H1 (cell line): ENCODE results near the gene DPYD.

Source experiments
- CTCF ChIP-seq, 3 experiments: IDR thresholded peaks; 1 replicate in 2 of 3; 2 replicates in 1 of 3; pipeline versions ENCODE4 v1.5.1 to v1.6.1; 2011; ENCODE audit warnings: low read length in 3 of 3, mild to moderate bottlenecking in 3 of 3, inconsistent platforms in 2 of 3, low read depth in 1 of 3, moderate library complexity in 1 of 3; ENCODE audit not compliant: insufficient read depth in 1 of 3; ENCODE audit errors: control extremely low read depth in 1 of 3
- GABPA ChIP-seq: IDR thresholded peaks from 2 replicates; pipeline ENCODE4 v1.6.1; 2011; ENCODE audit warnings: mild to moderate bottlenecking, low read length, moderate library complexity, borderline replicate concordance; ENCODE audit not compliant: insufficient read depth
- JUND ChIP-seq: IDR thresholded peaks from 2 replicates; pipeline ENCODE4 v1.6.1; 2011; ENCODE audit warnings: mild to moderate bottlenecking, improper control_type of control experiment, low read length
- POLR2A ChIP-seq, 2 experiments: IDR thresholded peaks; 1 replicate in 1 of 2; 2 replicates in 1 of 2; pipeline ENCODE4 v1.6.1; 2011; ENCODE audit warnings: low read depth in 2 of 2, low read length in 2 of 2, mild to moderate bottlenecking in 2 of 2; ENCODE audit errors: control extremely low read depth in 1 of 2
- POLR2AphosphoS5 ChIP-seq: IDR thresholded peaks from 2 replicates; pipeline ENCODE4 v1.6.1; 2011; ENCODE audit warnings: low read depth, low read length

DNA sequence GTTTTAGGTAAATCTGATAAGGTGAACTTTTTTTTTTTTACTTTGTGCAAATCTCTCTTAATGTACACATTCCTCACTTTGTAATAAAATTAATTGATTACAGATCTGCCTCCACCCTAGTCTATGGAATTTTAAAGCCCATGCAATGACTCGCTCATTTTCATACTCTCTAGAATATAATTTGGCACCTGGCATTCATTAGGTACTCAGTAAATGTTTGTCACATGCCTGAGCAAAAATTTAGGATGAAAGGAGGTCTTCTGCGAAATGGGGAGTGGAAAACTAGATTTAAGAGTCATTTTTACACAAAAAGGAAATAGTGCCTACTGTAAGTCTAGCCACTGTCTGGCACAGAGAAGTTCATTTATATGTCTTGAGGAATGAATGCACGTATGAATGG lies 350.1 kb downstream of the DPYD start:
- TF ChIP-seq POLR2A (IDR thresholded peaks at IDR 0.05; ENCODE audit: control extremely low read depth in 1 of 2, low read depth in 2 of 2, low read length in 2 of 2) (no peak), CTCF (IDR thresholded peaks at IDR 0.05; ENCODE audit: control extremely low read depth in 1 of 3, insufficient read depth in 1 of 3, low read depth in 1 of 3, low read length in 3 of 3) (no peak), POLR2AphosphoS5 (no peak), GABPA (no peak), JUND (no peak)
